K562 (cell line): ENCODE data around the gene RALGAPB. TPM values are rescaled to one million over a fixed set of nuclear protein-coding genes. Genes with fewer than 3 reads are reported as not detected.
A peak's percentile ranks its signal among the peaks of the same experiment; 100 is the strongest.

Source experiments
- ARNT ChIP-seq, 2 experiments: fragments of 450-650 bp; IDR thresholded peaks; 2 replicates each; pipeline ENCODE4 v1.6.1; 2016; ENCODE audit warnings: mild to moderate bottlenecking in 1 of 2
- CHAMP1 ChIP-seq: fragments of 450-650 bp; IDR thresholded peaks from 2 replicates; pipeline ENCODE4 v1.6.1; 2016; ENCODE audit warnings: mild to moderate bottlenecking
- CREB3L1 ChIP-seq: fragments of 450-650 bp; IDR thresholded peaks from 2 replicates; pipeline ENCODE4 v1.6.1; 2014; ENCODE audit warnings: low read depth, mild to moderate bottlenecking, moderate library complexity, borderline replicate concordance
- CXXC5 ChIP-seq: fragments of 250-450 bp; sonication (Bioruptor Pico); IDR thresholded peaks from 2 replicates; pipeline ENCODE4 v1.8.0; 2022; ENCODE audit warnings: inconsistent platforms, mild to moderate bottlenecking, moderate library complexity
- ESRRB ChIP-seq: fragments of 250-450 bp; sonication (Bioruptor Pico); IDR thresholded peaks from 2 replicates; pipeline ENCODE4 v1.5.0; 2020; ENCODE audit warnings: mild to moderate bottlenecking, moderate library complexity, borderline replicate concordance
- FOXO4 ChIP-seq: fragments of 450-650 bp; formaldehyde crosslinking; IDR thresholded peaks from 2 replicates; pipeline ENCODE4 v1.4.0; 2020; ENCODE audit warnings: mild to moderate bottlenecking, moderate library complexity
- HDAC2 ChIP-seq: fragments of 450-650 bp; IDR thresholded peaks from 2 replicates; pipeline ENCODE4 v1.6.1; 2016; ENCODE audit warnings: mild to moderate bottlenecking
- HEY1 ChIP-seq: fragments of 250-450 bp; sonication (Bioruptor Pico); IDR thresholded peaks from 2 replicates; pipeline ENCODE4 v1.5.0; 2020; ENCODE audit warnings: mild to moderate bottlenecking, moderate library complexity, borderline replicate concordance
- HLTF ChIP-seq: fragments of 450-650 bp; IDR thresholded peaks from 2 replicates; pipeline ENCODE4 v1.6.1; 2016
- NCOA6 ChIP-seq: fragments of 450-650 bp; IDR thresholded peaks from 2 replicates; pipeline ENCODE4 v1.6.1; 2017; ENCODE audit warnings: mild to moderate bottlenecking
- NR1H2 ChIP-seq: sonication (generic); formaldehyde crosslinking; IDR thresholded peaks from 2 replicates; pipeline ENCODE4 v1.4.0; 2020; ENCODE audit warnings: mild to moderate bottlenecking, missing genetic modification reagents
- NR2C1 ChIP-seq, 2 experiments: fragments of 450-650 bp; IDR thresholded peaks; 2 replicates each; pipeline ENCODE4 v1.6.1; 2017; ENCODE audit warnings: mild to moderate bottlenecking in 2 of 2, antibody characterized with exemption in 1 of 2, inconsistent platforms in 1 of 2, missing compliant biosample characterization in 1 of 2, missing genetic modification characterization in 1 of 2
- NRF1 ChIP-seq, 2 experiments: fragments of 450-650 bp; IDR thresholded peaks in 1 of 2; conservative IDR thresholded peaks in 1 of 2; 2 replicates each; pipeline ENCODE4 v1.6.1; 2014; ENCODE audit warnings: mild to moderate bottlenecking in 2 of 2
- PTRF ChIP-seq: fragments of 450-650 bp; IDR thresholded peaks from 2 replicates; pipeline ENCODE4 v1.6.1; 2016; ENCODE audit warnings: mild to moderate bottlenecking, missing genetic modification characterization, missing compliant biosample characterization
- SIRT6 ChIP-seq: IDR thresholded peaks from one replicate; pipeline ENCODE4 v1.6.1; 2012; ENCODE audit warnings: low read depth, mild to moderate bottlenecking, control low read depth, inconsistent platforms, low read length, moderate library complexity
- SP2 ChIP-seq: IDR thresholded peaks from 2 replicates; pipeline ENCODE4 v1.6.1; 2011; ENCODE audit warnings: mild to moderate bottlenecking, low read depth, low read length, moderate library complexity; ENCODE audit not compliant: poor library complexity, severe bottlenecking; ENCODE audit errors: extremely low read depth
- ZBED1 ChIP-seq: IDR thresholded peaks from 2 replicates; pipeline ENCODE4 v1.6.1; 2014
- ZBTB5 ChIP-seq: fragments of 450-650 bp; IDR thresholded peaks from 2 replicates; pipeline ENCODE4 v1.6.1; 2017; ENCODE audit warnings: antibody characterized with exemption
- ZNF23 ChIP-seq: fragments of 250-450 bp; sonication (Bioruptor Pico); IDR thresholded peaks from 2 replicates; pipeline ENCODE4 v1.4.0; 2020; ENCODE audit warnings: mild to moderate bottlenecking
- ZNF449 ChIP-seq: fragments of 250-450 bp; sonication (Bioruptor Pico); IDR thresholded peaks from 2 replicates; pipeline ENCODE4 v1.8.0; 2022; ENCODE audit warnings: moderate library complexity, mild to moderate bottlenecking, inconsistent platforms
- polyA plus RNA-seq, 8 experiments: library from polyadenylated mRNA; depleted of rRNA in 4 of 8; stranded (reverse) in 5 of 8; unstranded in 3 of 8; fragments of >200 nt; fragmentation: Nextera tagmentation in 2 of 8; fragmentation: Illumina TruSeq in 1 of 8; extraction: Ambion mirVana in 2 of 8; extraction: Trizol in 1 of 8; gene quantifications; 2 replicates each; pipeline versions ENCODE4 v1.2.1 to v1.2.3, GENCODE V29; 2011 to 2014; ENCODE audit warnings: inconsistent platforms in 1 of 8, missing spikeins in 1 of 8
- total RNA-seq, 7 experiments: library from RNA; depleted of rRNA in 6 of 7; stranded (reverse); fragments of >200 nt in 6 of 7; fragmentation: Illumina TruSeq in 2 of 7; extraction: Trizol in 2 of 7; gene quantifications; 2 replicates each; pipeline versions ENCODE4 v1.2.1 to v1.2.3, GENCODE V29; 2011 to 2021; ENCODE audit warnings: low replicate concordance in 1 of 7

The RALGAPB gene
- total and polyA plus RNA-seq, 9 of the 15 experiments (the other 6 are each of a cell fraction or from before 2014, with no cell fraction given): 4.3 to 25.6 (median 13.6) TPM

- TF ChIP-seq FOXO4 (CRISPR knock-in tag) (no peak), PTRF (no peak), ZNF23 (CRISPR knock-in tag) (no peak), SP2 (no peak), ESRRB (CRISPR knock-in tag) (no peak), ZBED1 (no peak), CREB3L1 (no peak), HDAC2 (peak; percentile 100), CXXC5 (CRISPR knock-in tag) (peak; percentile 58; the same call in 1 of the 2 replicates), HLTF (0 out of 2 replicates have a peak, but pooled peaks have one; percentile 33), NRF1 (conservative IDR thresholded peaks at IDR 0.05 in 1 of 2, IDR thresholded peaks at IDR 0.05 in 1 of 2) (no peak; a peak in 1 of 4 replicates), CHAMP1 (no peak), NCOA6 (no peak), NR1H2 (CRISPR knock-in tag) (no peak), ARNT (IDR thresholded peaks at IDR 0.05) (peak in 1 of 2 experiments; percentile 70; a peak in 1 of 4 replicates), NR2C1 (IDR thresholded peaks at IDR 0.05) (0 out of 2 replicates have a peak, but pooled peaks have one; percentile 14), NR2C1 (tag; IDR thresholded peaks at IDR 0.05) (0 out of 2 replicates have a peak, but pooled peaks have one; percentile 30), ZNF449 (no peak), ZBTB5 (no peak), SIRT6 (no peak), HEY1 (no peak)
Observed at GRCh38 chr20:38460040-38460623, 12.5 kb upstream of the RALGAPB start (continued).
